GM21423 (cell line): ENCODE data around the gene SEMA4A.
"Not testable (repeated sequence)": the region's sequence is repeated elsewhere in the genome, so short reads cannot be mapped to it uniquely, and the experiment has no call there.

ENCODE experiments used
- ATAC-seq: cut with Tn5 transposase; IDR thresholded peaks from one replicate; pipeline ENCODE4 v1.9.1; 2021; ENCODE audit warnings: mild to moderate bottlenecking, moderate library complexity; ENCODE audit not compliant: unreplicated experiment

SEMA4A gene

GRCh38 chr1:156191292-156191964 is 38.0 kb downstream of the SEMA4A start:
- ATAC-seq, result no peak

- ATAC-seq, result no peak
Measured at GRCh38 chr1:156193208-156193487, 39.8 kb downstream of the SEMA4A start.

- peak; percentile 91 for ATAC-seq
Measured at GRCh38 chr1:156193488-156194299, 40.3 kb downstream of the SEMA4A start, which contains the start of gene SLC25A44. Gene SLC25A44 (plus strand): TSS chr1:156194104. CDS start chr1:156199848, 5,744 bp downstream.

GRCh38 chr1:156194300-156194652 is 40.9 kb downstream of the SEMA4A start:
- ATAC-seq, result no peak

- ATAC-seq, result no peak
Measured at GRCh38 chr1:156195853-156196252, 42.5 kb downstream of the SEMA4A start.

- ATAC-seq, result no peak
Measured at GRCh38 chr1:156196445-156196844, 43.1 kb downstream of the SEMA4A start.

- no peak for ATAC-seq
Measured at GRCh38 chr1:156198831-156199349, 45.5 kb downstream of the SEMA4A start.

GRCh38 chr1:156200044-156200443 is 46.7 kb downstream of the SEMA4A start:
- no peak for ATAC-seq

GRCh38 chr1:156203331-156203730 is 49.9 kb downstream of the SEMA4A start:
- no peak for ATAC-seq

GRCh38 chr1:156204686-156205085 is 51.3 kb downstream of the SEMA4A start:
- ATAC-seq, result no peak

GRCh38 chr1:156211243-156211642 is 57.9 kb downstream of the SEMA4A start:
- no peak for ATAC-seq

GRCh38 chr1:156212130-156212529 is 58.7 kb downstream of the SEMA4A start:
- ATAC-seq, result no peak

GRCh38 chr1:156212833-156213643 is 59.7 kb downstream of the SEMA4A start, which contains the start of gene PMF1:
Gene PMF1 (plus strand): TSS chr1:156213007. CDS start chr1:156213016, 9 bp downstream.
- ATAC-seq, result peak; percentile 87

GRCh38 chr1:156213644-156213966 is 60.2 kb downstream of the SEMA4A start:
- no peak for ATAC-seq

GRCh38 chr1:156214024-156214748 is 60.8 kb downstream of the SEMA4A start:
- no peak for ATAC-seq

GRCh38 chr1:156216361-156217086 is 63.1 kb downstream of the SEMA4A start:
- not testable (repeated sequence) for ATAC-seq

GRCh38 chr1:156217871-156218270 is 64.5 kb downstream of the SEMA4A start:
- ATAC-seq, result no peak

GRCh38 chr1:156220226-156220625 is 66.8 kb downstream of the SEMA4A start:
- no peak for ATAC-seq

- ATAC-seq, result no peak
Measured at GRCh38 chr1:156221986-156222692, 68.8 kb downstream of the SEMA4A start.

- no peak for ATAC-seq
Measured at GRCh38 chr1:156225677-156226014, 72.3 kb downstream of the SEMA4A start.
